ENCODE data around the gene HSD11B1L. TPM values are rescaled to one million over a fixed set of nuclear protein-coding genes. Genes with fewer than 3 reads are reported as not detected.

Gene HSD11B1L
- total RNA-seq, 4 donors from 2014 or later: 7.5 to 23.7 (median 11.6) TPM

DNA sequence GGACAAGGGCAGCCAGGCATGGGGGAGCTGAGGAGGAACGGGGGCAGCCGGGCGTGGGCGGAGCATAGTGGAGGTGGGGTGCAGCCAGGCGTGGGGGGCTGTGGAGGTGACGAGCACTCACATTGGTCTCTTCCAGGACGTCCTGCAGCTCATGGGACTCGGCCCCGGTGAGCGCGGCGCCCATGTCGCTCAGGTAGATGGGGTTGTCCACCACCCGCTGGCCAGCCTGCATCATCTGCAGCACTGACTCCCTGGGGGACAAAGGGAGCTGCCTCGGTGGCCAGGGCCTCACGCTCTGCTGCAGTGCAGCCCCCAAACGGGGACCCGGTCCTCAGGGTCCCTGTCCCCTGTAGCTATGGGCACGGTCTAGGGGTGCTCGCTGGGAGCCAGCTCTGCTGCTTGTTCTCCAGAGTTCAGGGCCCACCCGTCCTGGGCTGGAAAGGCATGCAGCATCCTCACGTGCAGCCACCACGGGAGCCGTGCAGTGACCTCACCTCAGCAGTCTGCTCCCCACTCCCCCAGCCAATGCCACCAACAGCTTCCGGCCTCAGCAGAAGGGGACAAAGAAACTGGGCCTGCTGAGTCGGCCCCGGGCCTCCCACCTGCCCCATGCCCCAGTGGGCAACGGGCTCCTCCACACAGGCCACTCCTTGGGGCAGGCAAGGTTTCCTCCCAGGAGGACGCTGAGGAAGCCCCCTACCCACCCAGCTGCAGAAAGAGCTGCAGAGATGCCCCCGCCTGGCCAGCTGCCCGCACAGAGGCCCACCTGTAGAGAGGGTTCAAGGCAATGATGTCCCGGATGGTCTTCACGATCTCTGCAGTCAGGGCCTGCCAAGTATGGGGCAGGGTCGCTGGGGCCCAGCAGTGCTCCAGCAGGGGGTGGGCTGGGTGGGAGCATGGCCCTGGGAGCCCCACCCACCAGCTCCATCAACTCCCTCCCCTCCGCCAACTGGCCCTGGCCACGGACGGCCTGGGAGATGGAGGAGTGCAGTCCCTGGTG, 27.0 kb downstream of the HSD11B1L start:
- DNase-seq (ENCODE audit: low spot score in 2 of 2): no peak
- WGBS, 2 donors: 89 to 90% methylated on average over 24 to 27 of the region's 37 CpGs
- Histone ChIP-seq H3K9me3 (no peaks in the 10 kb centered on the region), H3K4me3 (no peak overlapping the region), H3K27me3 (no peaks in the 10 kb centered on the region), H3K27ac (no peak overlapping the region), H3K4me1 (no peaks in the 10 kb centered on the region), H3K36me3 (peaks cover 2 to 99% (median 34%) of the 10 kb centered on the region in 3 donors)
- TF ChIP-seq, protein P1, sequence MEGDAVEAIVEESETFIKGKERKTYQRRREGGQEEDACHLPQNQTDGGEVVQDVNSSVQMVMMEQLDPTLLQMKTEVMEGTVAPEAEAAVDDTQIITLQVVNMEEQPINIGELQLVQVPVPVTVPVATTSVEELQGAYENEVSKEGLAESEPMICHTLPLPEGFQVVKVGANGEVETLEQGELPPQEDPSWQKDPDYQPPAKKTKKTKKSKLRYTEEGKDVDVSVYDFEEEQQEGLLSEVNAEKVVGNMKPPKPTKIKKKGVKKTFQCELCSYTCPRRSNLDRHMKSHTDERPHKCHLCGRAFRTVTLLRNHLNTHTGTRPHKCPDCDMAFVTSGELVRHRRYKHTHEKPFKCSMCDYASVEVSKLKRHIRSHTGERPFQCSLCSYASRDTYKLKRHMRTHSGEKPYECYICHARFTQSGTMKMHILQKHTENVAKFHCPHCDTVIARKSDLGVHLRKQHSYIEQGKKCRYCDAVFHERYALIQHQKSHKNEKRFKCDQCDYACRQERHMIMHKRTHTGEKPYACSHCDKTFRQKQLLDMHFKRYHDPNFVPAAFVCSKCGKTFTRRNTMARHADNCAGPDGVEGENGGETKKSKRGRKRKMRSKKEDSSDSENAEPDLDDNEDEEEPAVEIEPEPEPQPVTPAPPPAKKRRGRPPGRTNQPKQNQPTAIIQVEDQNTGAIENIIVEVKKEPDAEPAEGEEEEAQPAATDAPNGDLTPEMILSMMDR (IDR thresholded peaks at IDR 0.05): no peak
- TF ChIP-seq POLR2A (IDR thresholded peaks at IDR 0.05) (no peak), EP300 (IDR thresholded peaks at IDR 0.05) (no peak)

DNA sequence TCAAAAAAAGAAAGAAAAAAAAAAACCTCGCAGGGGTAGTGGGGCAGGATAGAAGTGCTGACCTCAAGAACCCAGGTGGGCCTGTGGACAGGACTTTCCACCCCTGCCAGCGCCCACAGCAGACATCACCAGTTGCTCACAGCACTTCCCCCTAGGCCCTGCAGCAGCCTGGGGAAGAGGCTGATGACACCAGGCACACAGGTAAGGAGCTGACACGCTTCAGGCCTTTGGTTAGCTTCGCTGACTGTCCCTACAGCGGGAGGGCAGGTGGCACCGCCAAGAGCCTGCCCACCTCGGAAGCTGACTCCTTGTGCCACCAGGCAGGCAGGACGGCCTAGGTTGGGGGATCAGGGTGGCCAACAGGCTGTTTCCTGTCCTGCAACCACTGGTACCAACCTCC, 30.2 kb downstream of the HSD11B1L start:
- Histone ChIP-seq H3K27me3 (no peaks in the 10 kb centered on the region), H3K4me1 (peaks cover 0 to 4% (median 0%) of the 10 kb centered on the region in 4 donors), H3K36me3 (peaks cover 2 to 83% (median 27%) of the 10 kb centered on the region in 3 donors), H3K27ac (no peak overlapping the region), H3K9me3 (no peaks in the 10 kb centered on the region), H3K4me3 (no peak overlapping the region)
- no peak for DNase-seq (ENCODE audit: low spot score in 2 of 2)
- 89 to 92% methylated on average over 8 of the region's 8 CpGs for WGBS, 2 donors
- TF ChIP-seq EP300 (IDR thresholded peaks at IDR 0.05): no peak
- TF ChIP-seq POLR2A (IDR thresholded peaks at IDR 0.05): no peak
- TF ChIP-seq, protein P1 (IDR thresholded peaks at IDR 0.05): no peak

DNA sequence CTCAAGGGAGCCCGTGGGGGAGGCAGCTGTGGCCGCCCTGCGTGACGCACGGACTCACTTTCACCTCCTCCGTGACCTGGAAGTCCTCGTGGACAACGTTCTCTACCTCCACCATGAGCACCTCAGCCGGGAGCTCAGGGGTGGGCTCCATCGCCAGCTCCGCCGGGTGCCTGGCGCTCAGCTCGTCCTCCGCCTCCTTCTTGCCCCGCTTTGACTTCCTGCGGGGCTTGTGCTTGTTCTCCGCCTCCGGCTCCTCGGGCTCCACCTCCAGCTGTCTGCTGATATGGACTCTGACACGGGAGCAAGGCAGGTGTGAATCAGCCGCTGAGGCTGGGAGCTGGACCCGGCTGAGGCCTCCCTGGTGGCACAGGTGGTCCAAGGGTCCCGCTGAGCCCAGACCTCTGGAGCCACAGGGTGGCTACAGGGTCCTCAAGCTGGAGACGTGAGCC, 30.9 kb downstream of the HSD11B1L start:
- Histone ChIP-seq H3K4me3 (no peak overlapping the region), H3K9me3 (no peaks in the 10 kb centered on the region), H3K27me3 (no peaks in the 10 kb centered on the region), H3K4me1 (peaks cover 0 to 11% (median 0%) of the 10 kb centered on the region in 4 donors), H3K27ac (no peak overlapping the region), H3K36me3 (peaks cover 2 to 76% (median 24%) of the 10 kb centered on the region in 3 donors)
- TF ChIP-seq POLR2A (IDR thresholded peaks at IDR 0.05) (no peak), EP300 (IDR thresholded peaks at IDR 0.05) (no peak)
- TF ChIP-seq, protein P1 (IDR thresholded peaks at IDR 0.05): no peak
- WGBS, 2 donors: 89 to 91% methylated on average over 24 to 25 of the region's 25 CpGs
- no peak for DNase-seq (ENCODE audit: low spot score in 2 of 2)

DNA sequence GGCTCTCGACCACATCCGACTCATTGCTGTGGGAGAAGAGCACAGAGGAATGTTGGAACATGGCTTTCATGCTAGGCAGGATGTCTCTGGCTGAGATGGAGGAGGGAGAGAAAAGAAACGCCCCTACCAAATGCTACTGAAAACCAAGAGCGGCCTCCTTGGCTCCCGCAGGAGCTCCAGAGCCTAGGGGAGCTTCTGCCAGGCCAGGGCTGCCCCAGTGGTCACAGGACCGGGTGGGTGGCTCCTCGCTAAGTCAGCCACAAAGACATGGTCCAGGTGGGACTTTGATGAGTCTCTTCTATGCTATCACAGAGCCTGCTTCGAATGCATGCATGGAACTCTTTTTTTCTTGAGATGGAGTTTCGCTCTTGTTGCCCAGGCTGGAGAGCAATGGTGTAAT, 32.4 kb downstream of the HSD11B1L start:
- TF ChIP-seq, protein P1 (IDR thresholded peaks at IDR 0.05): no peak
- TF ChIP-seq EP300 (IDR thresholded peaks at IDR 0.05) (no peak), POLR2A (IDR thresholded peaks at IDR 0.05) (no peak)
- Histone ChIP-seq H3K4me1 (peaks cover 0 to 25% (median 5%) of the 10 kb centered on the region in 4 donors), H3K4me3 (no peak overlapping the region), H3K9me3 (no peaks in the 10 kb centered on the region), H3K27ac (no peak overlapping the region), H3K27me3 (no peaks in the 10 kb centered on the region), H3K36me3 (peaks cover 2 to 66% (median 19%) of the 10 kb centered on the region in 3 donors)
- WGBS, 2 donors: 90 to 92% methylated on average over 7 to 9 of the region's 9 CpGs
- no peak for DNase-seq (ENCODE audit: low spot score in 2 of 2)

DNA sequence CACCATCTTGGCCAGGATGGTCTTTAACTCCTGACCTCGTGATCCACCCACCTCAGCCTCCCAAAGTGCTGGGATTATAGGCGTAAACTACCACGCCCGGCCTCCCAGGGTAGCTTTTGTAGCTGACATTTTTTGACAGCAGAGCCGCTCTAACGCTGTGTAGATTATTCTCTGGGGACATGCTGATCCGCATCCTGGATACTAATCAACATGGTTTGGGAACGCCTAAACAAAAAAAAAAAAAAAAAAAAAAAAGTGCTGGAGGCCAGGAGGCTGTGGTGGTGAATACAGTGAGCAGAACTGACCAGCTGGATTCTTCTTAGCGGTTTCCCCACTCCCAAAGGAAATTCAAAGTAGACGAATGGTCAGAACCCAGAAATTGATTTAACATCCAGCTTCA, 34.0 kb downstream of the HSD11B1L start:
- 76 to 78% methylated on average over 10 of the region's 10 CpGs for WGBS, 2 donors
- peaks cover 2 to 50% (median 19%) of the 10 kb centered on the region in 3 donors for H3K36me3 ChIP-seq

More for the DNA sequence above, 34.0 kb downstream of the HSD11B1L start:
- Histone ChIP-seq H3K27me3 (no peaks in the 10 kb centered on the region), H3K9me3 (no peaks in the 10 kb centered on the region), H3K27ac (no peak overlapping the region), H3K4me1 (peaks cover 0 to 38% (median 18%) of the 10 kb centered on the region in 4 donors), H3K4me3 (no peak overlapping the region)
- DNase-seq (ENCODE audit: low spot score in 2 of 2): no peak
- TF ChIP-seq POLR2A (IDR thresholded peaks at IDR 0.05): no peak
- TF ChIP-seq EP300 (IDR thresholded peaks at IDR 0.05): no peak
- TF ChIP-seq, protein P1 (IDR thresholded peaks at IDR 0.05): no peak

Data from tibial nerve (tissue), 4 donors.